DOHH2 (cell line): Measurements from ENCODE around the gene CR1.
"Not testable (repeated sequence)": the region's sequence is repeated elsewhere in the genome, so short reads cannot be mapped to it uniquely, and the experiment has no call there.

Experiments used
- H3F3A ChIP-seq: fragments of 200-600 bp; sonication (generic), shearing (Covaris generic); 2 replicates; pipeline ENCODE4 v1.6.0; 2016; ENCODE audit warnings: antibody characterized with exemption, mild to moderate bottlenecking; ENCODE audit not compliant: control insufficient read depth, insufficient read depth
- H3K27ac ChIP-seq: fragments of 200-600 bp; sonication (generic); 2 replicates; pipeline ENCODE4 v1.5.1; 2014; ENCODE audit warnings: low read depth, mild to moderate bottlenecking, low read length, moderate library complexity
- H3K27me3 ChIP-seq: fragments of 200-600 bp; sonication (generic); 2 replicates; pipeline ENCODE4 v1.6.1; 2014; ENCODE audit warnings: mild to moderate bottlenecking, low read length, mixed read lengths; ENCODE audit not compliant: control insufficient read depth
- H3K36me3 ChIP-seq: fragments of 200-600 bp; sonication (generic); 2 replicates; pipeline ENCODE4 v1.6.1; 2014; ENCODE audit warnings: mild to moderate bottlenecking, low read length, moderate library complexity, mixed read lengths; ENCODE audit not compliant: control insufficient read depth
- H3K4me1 ChIP-seq: fragments of 200-600 bp; sonication (generic); 2 replicates; pipeline ENCODE4 v1.6.1; 2014; ENCODE audit warnings: mild to moderate bottlenecking, low read length, mixed read lengths; ENCODE audit not compliant: control insufficient read depth
- H3K4me2 ChIP-seq: fragments of 200-600 bp; sonication (generic); 2 replicates; pipeline ENCODE4 v1.6.0; 2014; ENCODE audit warnings: mild to moderate bottlenecking, low read length, moderate library complexity
- H3K4me3 ChIP-seq: fragments of 200-600 bp; sonication (generic); 2 replicates; pipeline ENCODE4 v1.5.1; 2014; ENCODE audit warnings: mild to moderate bottlenecking, low read length, mixed read lengths
- H3K79me2 ChIP-seq: fragments of 200-600 bp; sonication (generic); 2 replicates; pipeline ENCODE4 v1.6.1; 2014; ENCODE audit warnings: mild to moderate bottlenecking, low read length, mixed read lengths; ENCODE audit not compliant: control insufficient read depth
- H3K9me2 ChIP-seq: fragments of 200-600 bp; sonication (generic); replicated peaks from 2 replicates; pipeline ENCODE4 v1.6.1; 2014; ENCODE audit warnings: mild to moderate bottlenecking, low read length, mixed read lengths; ENCODE audit not compliant: control insufficient read depth
- H3K9me3 ChIP-seq: fragments of 200-600 bp; sonication (generic); 2 replicates; pipeline ENCODE4 v1.6.1; 2014; ENCODE audit warnings: antibody characterized with exemption, low read length, mixed read lengths; ENCODE audit not compliant: control insufficient read depth, insufficient read depth
- H4K20me1 ChIP-seq: fragments of 200-600 bp; sonication (generic); 2 replicates; pipeline ENCODE4 v1.6.0; 2014; ENCODE audit warnings: low read depth, mild to moderate bottlenecking, antibody characterized with exemption, low read length, moderate library complexity; ENCODE audit not compliant: control insufficient read depth, insufficient read depth
- EZH2phosphoT487 ChIP-seq: fragments of 200-600 bp; sonication (generic); IDR thresholded peaks from 2 replicates; pipeline ENCODE4 v1.6.1; 2017; ENCODE audit warnings: borderline replicate concordance, mild to moderate bottlenecking, antibody characterized with exemption, low read length, moderate library complexity, mixed read lengths
- TF ChIP-seq, protein P1 (sequence below): fragments of 200-600 bp; sonication (generic); IDR thresholded peaks from one replicate; pipeline ENCODE4 v1.5.1; 2014; ENCODE audit warnings: antibody characterized with exemption, mild to moderate bottlenecking, low read depth, low read length; ENCODE audit not compliant: poor library complexity, severe bottlenecking

The CR1 gene

DNA sequence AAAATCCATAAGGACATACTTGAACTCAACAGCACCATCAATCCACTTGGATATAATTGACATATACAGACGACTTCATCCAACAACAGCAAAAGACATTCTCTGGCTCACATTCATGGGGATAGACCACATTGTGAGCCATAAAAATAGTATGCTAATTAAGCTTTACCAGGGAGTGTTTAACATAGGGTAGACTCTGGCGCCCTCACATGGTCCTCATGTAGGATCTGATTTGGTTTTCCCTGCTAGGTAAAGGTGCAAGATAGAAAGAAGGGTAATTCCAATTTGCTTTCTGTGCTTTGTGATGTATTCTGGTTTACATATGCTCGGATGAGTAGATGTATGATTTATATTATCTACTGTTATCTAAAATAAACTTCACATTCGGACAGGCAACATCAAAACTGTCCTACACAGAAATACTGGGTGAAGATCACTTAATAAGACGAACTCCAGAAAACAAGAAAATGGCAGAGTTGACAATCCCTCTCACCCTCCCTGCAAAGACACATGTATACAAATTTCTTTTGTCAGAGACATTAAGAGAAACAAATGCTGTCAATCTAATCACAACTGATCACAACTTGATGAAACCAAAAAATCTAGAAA is 176.7 kb downstream of the CR1 start:
- Histone ChIP-seq H3K4me2 (no peak overlapping the region), H3K9me2 (no peaks in the 10 kb centered on the region), H3K27me3 (peaks cover 48% of the 10 kb centered on the region), H3K36me3 (no peaks in the 10 kb centered on the region), H3F3A (no peaks in the 10 kb centered on the region), H3K27ac (no peak overlapping the region), H3K4me3 (no peak overlapping the region), H3K9me3 (no peaks in the 10 kb centered on the region), H3K79me2 (no peaks in the 10 kb centered on the region), H4K20me1 (no peaks in the 10 kb centered on the region), H3K4me1 (peaks cover 21% of the 10 kb centered on the region)
- TF ChIP-seq, protein P1, sequence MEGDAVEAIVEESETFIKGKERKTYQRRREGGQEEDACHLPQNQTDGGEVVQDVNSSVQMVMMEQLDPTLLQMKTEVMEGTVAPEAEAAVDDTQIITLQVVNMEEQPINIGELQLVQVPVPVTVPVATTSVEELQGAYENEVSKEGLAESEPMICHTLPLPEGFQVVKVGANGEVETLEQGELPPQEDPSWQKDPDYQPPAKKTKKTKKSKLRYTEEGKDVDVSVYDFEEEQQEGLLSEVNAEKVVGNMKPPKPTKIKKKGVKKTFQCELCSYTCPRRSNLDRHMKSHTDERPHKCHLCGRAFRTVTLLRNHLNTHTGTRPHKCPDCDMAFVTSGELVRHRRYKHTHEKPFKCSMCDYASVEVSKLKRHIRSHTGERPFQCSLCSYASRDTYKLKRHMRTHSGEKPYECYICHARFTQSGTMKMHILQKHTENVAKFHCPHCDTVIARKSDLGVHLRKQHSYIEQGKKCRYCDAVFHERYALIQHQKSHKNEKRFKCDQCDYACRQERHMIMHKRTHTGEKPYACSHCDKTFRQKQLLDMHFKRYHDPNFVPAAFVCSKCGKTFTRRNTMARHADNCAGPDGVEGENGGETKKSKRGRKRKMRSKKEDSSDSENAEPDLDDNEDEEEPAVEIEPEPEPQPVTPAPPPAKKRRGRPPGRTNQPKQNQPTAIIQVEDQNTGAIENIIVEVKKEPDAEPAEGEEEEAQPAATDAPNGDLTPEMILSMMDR, result peak; percentile 58
- TF ChIP-seq EZH2phosphoT487, result no peak

DNA sequence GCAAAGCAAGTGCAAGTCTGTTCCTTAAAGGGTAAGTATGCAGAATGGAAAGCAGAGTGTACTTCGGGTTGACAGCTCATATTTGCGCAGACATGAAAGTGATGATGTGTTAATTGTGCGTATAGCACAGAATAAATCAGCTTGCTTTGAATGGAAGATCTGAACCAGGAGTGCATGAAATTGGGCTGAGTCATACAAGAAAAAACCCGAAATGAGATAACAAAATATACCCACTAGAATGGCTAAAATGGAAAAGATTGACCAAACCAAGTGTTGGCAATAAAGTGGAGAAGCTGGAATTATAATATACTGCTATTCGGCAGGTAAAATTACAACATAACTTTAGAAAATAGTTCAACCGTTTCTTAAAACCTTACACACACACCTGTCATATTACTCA is 177.4 kb downstream of the CR1 start:
- Histone ChIP-seq H3K4me3 (no peak overlapping the region), H4K20me1 (no peaks in the 10 kb centered on the region), H3K79me2 (no peaks in the 10 kb centered on the region), H3K9me3 (no peaks in the 10 kb centered on the region), H3K4me2 (no peak overlapping the region), H3K27ac (no peak overlapping the region), H3F3A (no peaks in the 10 kb centered on the region), H3K4me1 (peaks cover 21% of the 10 kb centered on the region), H3K36me3 (no peaks in the 10 kb centered on the region), H3K9me2 (no peaks in the 10 kb centered on the region), H3K27me3 (peaks cover 42% of the 10 kb centered on the region)
- TF ChIP-seq, protein P1, result no peak
- no peak for TF ChIP-seq EZH2phosphoT487

DNA sequence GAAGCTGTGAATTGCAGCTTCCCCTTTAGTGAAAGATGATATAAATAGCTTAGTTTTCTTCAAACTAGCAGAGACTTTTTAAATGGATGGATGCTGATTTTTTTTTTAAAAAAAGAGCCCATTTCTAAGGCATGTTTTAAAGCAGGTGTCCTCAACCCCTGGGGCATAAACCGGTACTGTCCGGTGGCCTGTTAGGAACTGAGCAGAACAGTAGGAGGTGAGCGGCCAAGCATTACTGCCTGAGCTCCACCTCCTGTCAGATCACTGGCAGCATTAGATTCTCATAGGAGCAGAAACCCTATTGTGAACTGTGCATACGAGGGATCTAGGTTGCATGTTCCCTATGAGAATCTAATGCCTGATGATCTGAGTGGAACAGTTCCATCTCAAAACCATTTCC is 180.2 kb downstream of the CR1 start:
- peaks cover 18% of the 10 kb centered on the region for H3K27me3 ChIP-seq
- no peaks in the 10 kb centered on the region for H3K36me3 ChIP-seq
- H3F3A ChIP-seq, result no peaks in the 10 kb centered on the region
- H3K79me2 ChIP-seq, result no peaks in the 10 kb centered on the region
- TF ChIP-seq, protein P1, result no peak
- no peak overlapping the region for H3K4me2 ChIP-seq
- H4K20me1 ChIP-seq, result no peaks in the 10 kb centered on the region
- peaks cover 4% of the 10 kb centered on the region for H3K4me1 ChIP-seq
- no peak overlapping the region for H3K4me3 ChIP-seq
- no peaks in the 10 kb centered on the region for H3K9me3 ChIP-seq
- no peak overlapping the region for H3K27ac ChIP-seq
- no peaks in the 10 kb centered on the region for H3K9me2 ChIP-seq

DNA sequence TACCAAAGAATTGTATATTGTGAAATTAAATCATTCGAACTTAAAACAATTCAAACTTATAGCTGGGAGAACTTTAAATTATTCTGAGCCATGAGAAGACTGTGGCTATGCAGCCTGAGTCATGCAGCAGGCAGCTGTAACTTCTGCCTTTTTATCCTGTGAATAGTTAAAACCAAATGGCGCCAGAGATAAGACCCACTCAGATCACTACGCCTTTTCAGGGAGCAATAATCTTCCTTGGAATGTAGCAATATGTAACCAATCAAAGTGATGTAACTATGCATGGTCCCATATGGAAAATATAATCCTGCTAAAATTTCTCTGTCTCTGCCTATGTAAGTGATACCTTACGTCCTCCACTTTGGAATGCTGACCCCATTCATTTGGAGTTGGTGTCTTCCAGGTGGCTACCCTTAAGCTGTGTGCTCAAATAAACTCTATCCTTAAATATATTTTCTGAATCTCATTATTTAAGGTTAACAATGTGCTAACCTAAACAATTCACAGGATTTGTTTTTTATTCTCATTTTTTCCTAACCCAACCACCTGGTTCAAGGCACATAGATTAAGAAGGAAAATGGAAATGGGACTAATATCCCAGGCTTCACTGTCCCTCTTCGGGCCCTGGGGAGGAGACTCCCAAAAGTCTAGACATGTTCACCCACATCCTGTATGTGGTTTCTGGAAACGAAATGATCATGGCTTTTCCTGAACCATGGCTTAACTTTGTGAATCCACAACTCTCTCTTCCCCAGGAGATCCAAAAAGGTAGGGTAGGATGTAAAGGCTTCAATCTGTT is 184.8 kb downstream of the CR1 start:
- not testable (repeated sequence) for H3K9me2 ChIP-seq, H3K4me1 ChIP-seq, H3K4me3 ChIP-seq, H3K27ac ChIP-seq, H3K79me2 ChIP-seq, H3K36me3 ChIP-seq, H3K27me3 ChIP-seq, H3K4me2 ChIP-seq, H3F3A ChIP-seq, H4K20me1 ChIP-seq, H3K9me3 ChIP-seq

DNA sequence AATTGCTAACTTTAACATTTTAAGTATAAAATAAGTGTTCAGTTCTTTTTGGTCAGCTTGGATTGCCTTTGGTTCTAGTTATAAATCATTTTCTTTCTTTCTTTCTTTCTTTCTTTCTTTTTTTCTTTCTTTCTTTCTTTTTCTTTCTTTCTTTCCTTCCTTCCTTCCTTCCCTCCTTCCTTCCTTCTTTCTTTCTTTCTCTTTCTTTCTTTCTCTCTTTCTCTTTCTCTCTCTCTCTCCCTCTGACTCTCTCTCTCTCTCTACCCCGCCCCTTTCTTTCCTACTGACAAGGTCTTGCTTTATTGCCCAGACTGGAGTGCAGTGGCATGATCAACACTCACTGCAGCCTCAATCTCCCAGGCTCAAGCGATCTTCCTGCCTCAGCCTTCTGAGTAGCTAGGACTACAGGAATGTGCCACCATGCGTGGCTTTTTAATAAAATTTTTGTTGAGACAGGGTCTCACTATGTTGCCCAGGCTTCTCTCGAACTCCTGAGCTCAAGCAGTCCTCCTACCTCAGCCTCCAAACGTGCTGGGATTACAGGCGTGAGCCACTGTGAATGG is 187.0 kb downstream of the CR1 start:
- H3K9me3 ChIP-seq, H3K9me2 ChIP-seq, H3K27me3 ChIP-seq, H3K79me2 ChIP-seq, H3K4me1 ChIP-seq, H3K36me3 ChIP-seq, H3K4me3 ChIP-seq, H4K20me1 ChIP-seq, H3K27ac ChIP-seq, H3K4me2 ChIP-seq, H3F3A ChIP-seq: not testable (repeated sequence)
